Dermis blood vessel endothelial cell (primary cell): ENCODE results near the gene SCGB1D4. TPM values are rescaled to one million over a fixed set of nuclear protein-coding genes. Genes with fewer than 3 reads are reported as not detected.

ENCODE experiments used
- DNase-seq: peaks from one replicate; pipeline ENCODE4 v3.0.0; 2010
- total RNA-seq: library from RNA; depleted of rRNA; stranded (reverse); fragments of >200 nt; gene quantifications from 2 replicates; pipeline ENCODE4 v1.2.3, GENCODE V29; 2014

The SCGB1D4 gene
- total RNA-seq, 1 donor from 2014 or later, result not detected

DNA sequence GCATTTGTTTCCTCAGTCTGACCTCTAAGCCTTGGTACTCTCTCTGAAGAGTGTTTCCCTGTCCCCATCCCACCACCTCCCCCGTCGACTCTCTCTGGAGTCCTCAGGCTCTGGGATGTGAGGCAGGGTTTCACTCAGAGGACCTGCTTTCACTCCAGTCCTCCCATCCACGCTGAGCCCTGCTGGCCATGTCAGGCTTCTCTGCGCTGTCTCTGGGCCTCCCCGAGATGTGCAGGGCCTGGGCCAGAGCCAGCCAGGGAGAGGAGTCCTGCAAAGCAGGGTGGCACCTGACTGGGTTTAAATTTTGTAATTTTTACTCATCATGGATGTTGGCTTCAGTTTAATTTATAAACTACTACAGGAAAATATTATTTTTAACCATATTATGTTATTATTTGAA is 25.6 kb downstream of the SCGB1D4 start:
- no peak for DNase-seq

DNA sequence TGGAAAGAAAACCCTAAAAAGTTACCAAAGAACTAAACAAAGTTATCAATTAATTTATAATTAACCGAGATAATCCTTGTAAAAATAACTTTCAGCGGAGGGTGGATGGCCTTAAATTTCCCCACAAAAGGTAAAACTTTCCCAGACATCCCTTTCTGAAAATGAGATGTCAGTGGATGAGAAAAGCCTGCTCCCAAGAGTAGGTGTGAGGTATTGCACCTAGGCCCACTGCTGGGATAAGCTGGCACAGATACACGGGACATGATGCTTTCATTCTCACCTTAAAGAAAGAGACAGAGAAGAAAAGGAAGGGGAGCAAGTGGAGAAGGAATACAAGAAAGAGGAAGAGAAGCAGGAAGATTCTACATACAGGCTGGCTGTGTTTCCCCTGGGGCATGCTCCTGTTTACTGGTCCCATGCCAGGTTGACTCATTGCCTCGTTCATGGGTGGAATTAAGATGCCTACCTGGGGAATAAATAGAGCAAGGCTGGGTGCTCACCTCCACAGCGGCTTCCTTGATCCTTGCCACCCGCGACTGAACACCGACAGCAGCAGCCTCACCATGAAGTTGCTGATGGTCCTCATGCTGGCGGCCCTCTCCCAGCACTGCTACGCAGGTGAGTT is 29.1 kb downstream of the SCGB1D4 start, which contains the start of gene SCGB2A2:
Gene SCGB2A2 (plus strand): TSS at position 505 of the 625 bp plus-strand sequence. CDS start 59 bp downstream, at position 564.
- DNase-seq, result peak; percentile 25

DNA sequence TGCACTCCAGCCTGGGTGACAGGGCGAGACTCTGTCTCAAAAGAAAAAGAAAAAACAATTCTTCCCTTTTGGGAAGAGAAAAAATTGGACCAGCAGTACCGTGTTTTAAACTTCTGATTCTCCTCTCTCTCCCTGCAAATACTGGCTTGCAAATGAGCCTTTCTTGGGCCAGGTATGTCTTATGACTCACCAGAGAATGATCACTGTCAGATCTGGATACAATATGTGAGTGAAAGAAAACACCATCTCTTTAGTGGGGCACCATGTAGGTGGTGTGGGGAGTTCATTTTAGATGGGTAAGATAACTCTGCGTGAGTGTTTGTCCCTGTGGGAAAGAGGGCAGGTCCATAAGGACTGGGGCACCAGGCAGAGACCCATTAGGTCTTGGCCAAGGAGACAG is 31.3 kb downstream of the SCGB1D4 start:
- DNase-seq, result no peak

DNA sequence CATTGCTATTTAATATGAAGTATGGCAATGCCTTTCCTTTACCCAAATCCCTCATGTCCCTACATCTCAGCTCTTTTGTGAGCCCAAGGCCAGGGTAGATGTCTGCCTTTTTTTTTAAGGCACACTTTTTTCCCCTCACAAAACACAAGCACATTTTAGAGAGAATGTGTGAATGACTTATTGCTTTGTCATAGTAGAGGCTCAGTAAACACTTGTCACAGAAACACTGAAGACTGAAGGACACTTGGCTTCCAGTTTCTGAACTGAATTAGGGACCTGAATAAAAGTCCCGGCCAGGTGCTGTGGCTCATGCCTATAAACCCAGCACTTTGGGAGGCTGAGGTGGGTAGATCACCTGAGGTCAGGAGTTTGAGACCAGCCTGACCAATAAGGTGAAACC is 31.8 kb downstream of the SCGB1D4 start:
- no peak for DNase-seq

DNA sequence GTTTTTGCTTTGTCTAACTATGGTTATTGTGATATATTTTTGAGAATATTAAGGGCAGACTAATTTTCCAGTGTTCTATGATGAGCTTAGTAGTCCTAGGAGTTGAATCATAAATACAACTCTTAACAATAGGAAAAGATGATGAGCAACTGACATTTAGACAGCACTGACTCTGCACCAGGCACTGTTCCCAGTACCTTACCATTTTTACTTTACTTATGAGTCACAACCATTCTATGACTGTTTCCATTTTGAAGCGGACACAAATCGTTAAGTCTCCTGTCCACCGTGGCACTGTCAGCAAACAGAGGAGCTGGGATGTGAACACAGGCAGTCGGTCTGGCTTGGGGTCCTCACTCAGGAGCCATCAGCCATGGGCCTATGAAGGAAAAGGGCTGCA is 32.3 kb downstream of the SCGB1D4 start:
- peak; percentile 72 for DNase-seq

DNA sequence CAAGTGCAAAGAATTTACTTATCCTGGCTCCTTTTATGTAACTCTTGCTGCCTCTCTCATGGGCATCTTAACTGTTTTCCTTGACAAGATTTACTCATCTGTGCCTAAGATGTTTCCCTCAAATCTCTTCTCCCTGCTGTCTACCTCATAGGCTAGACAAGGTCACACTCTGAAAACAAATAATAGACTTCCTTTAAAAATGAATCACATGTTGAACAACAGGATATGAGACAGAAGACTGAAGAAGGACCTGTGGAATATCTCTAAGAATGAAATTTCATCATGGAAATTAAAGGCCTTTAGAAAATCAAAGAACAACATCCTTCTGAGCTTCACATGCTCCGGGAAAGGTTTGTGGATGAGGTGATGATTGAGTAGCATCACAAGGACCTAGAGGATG is 34.9 kb downstream of the SCGB1D4 start:
- DNase-seq, result peak; percentile 67

DNA sequence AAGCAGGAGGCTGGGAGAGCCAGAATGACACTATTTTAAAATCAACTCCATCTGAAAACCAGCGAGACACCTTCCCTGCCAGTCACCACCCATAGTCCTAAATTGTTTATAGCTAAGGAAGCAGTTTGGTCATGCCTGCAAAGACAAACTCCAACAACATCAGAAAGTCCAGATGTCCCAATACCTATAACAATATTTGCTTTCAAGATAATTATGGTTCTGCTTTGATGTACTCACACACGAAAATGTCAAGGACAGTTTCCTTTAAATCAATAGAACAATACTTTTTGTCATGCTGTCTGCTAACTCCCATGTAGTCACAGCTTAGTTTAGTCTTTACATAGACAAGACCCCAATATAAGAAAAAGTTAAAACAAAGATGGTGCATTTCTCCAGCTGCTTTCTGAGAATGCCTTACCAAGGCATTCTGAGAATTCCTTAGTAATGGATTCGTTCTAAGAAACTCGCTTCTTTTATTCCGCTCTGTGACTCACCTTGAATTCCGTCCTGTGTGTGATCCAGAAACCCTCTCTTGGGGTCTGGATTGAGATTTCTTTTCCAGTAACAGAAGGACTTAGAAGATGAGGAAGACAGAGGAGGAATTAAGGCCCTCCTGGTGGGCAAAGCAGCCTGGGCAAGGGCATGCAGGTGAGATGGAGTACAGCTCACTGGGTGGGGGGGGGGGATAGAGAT is 38.5 kb downstream of the SCGB1D4 start:
- no peak for DNase-seq

DNA sequence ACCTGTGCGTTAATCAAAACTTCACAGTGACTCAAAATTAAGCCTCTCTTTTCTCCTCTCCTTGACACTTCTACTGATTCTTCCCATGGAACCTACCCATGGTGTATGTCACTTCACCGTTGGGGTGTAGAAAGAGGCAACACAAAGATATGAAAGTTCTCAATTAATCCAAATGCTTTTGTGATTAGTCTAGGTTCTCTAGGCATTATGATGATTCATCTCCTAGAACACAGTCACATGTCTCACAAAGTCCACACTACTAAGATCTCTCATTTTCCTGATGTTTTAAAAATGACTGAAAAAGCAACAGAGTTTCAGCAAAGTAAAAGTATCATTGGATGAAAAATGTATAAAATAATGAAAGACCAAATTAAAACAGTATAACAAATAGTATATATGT is 42.6 kb downstream of the SCGB1D4 start:
- DNase-seq, result no peak

DNA sequence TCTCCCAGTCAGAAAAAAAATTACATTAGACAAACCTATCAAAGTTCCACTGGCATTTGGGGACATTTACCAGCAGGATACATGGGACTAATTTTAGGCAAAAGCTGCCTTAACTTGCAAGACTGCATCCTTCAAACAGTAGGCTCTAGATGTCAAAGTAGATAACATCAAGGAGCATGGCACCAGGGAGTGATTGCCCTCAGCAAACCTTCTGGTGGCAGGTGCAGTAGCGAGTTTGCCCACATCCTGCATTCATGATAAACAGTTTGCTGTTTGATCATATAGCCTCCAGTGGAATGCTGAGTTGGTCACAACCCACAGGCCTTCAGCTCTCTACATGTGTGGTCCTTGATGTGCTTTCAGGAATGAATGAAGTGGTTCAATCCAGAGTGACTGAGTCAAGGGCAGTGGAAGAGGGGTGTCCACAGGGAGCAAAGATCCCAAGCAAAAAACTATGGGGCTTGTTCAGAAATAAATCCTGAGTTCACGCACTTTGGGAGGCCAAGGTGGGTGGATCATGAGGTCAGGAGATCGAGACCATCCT is 44.8 kb downstream of the SCGB1D4 start:
- DNase-seq, result no peak

DNA sequence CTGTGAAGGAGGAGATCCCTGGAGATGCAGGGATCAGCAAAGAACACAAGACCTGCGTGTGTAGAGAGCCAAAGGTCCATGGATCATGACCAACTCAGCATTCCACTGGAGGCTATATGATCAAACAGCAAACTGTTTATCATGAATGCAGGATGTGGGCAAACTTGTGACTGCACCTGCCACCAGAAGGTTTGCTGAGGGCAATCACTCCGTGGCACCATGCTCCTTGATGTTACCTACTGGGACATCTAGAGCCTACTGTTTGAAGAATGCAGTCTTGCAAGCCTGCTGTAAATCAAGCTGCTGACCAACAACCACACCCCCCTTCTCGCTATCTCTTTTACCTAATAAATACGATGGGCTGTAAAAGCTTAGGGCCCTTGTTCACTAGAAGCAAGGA is 47.2 kb downstream of the SCGB1D4 start:
- no peak for DNase-seq

Other genes starting within 250 kb of the SCGB1D4 start
- 17.0 and 51.2 TPM in 2 replicates for gene INCENP, start 175.1 kb downstream of the SCGB1D4 start, total RNA-seq
- not detected in 2 replicates for gene SCGB1D1, start 108.9 kb downstream of the SCGB1D4 start, total RNA-seq
- not detected in 2 replicates for gene SCGB2A1, start 90.4 kb downstream of the SCGB1D4 start, total RNA-seq
- not detected in 2 replicates for gene SCGB1D2, start 56.8 kb downstream of the SCGB1D4 start, total RNA-seq
- not detected in 2 replicates for gene SCGB2A2, start 28.9 kb downstream of the SCGB1D4 start, total RNA-seq
- gene ASRGL1, start 38.4 kb upstream of the SCGB1D4 start, total RNA-seq, result 27.4 and 40.3 TPM in 2 replicates
- not detected in 2 replicates for gene SCGB1A1, start 120.0 kb upstream of the SCGB1D4 start, total RNA-seq
- gene AHNAK, start 247.7 kb upstream of the SCGB1D4 start, total RNA-seq, result 517 and 766 TPM in 2 replicates